GM12864 (cell line): ENCODE results near the gene ABCA3.
A peak's percentile ranks its signal among the peaks of the same experiment; 100 is the strongest.
"Not testable (repeated sequence)": the region's sequence is repeated elsewhere in the genome, so short reads cannot be mapped to it uniquely, and the experiment has no call there.

ENCODE experiments used
- DNase-seq: peaks from one replicate; pipeline ENCODE4 v3.0.0-alpha.2; 2011; ENCODE audit warnings: low read depth
- H3K4me3 ChIP-seq: 2 replicates; pipeline ENCODE4 v1.5.1; 2011; ENCODE audit warnings: mild to moderate bottlenecking, low read depth, low read length, control low read depth
- CTCF ChIP-seq: IDR thresholded peaks from 2 replicates; pipeline ENCODE4 v1.5.1; 2011; ENCODE audit warnings: low read depth, mild to moderate bottlenecking, moderate library complexity, low read length, control low read depth, inconsistent platforms; ENCODE audit errors: missing control alignments

The ABCA3 gene

DNA sequence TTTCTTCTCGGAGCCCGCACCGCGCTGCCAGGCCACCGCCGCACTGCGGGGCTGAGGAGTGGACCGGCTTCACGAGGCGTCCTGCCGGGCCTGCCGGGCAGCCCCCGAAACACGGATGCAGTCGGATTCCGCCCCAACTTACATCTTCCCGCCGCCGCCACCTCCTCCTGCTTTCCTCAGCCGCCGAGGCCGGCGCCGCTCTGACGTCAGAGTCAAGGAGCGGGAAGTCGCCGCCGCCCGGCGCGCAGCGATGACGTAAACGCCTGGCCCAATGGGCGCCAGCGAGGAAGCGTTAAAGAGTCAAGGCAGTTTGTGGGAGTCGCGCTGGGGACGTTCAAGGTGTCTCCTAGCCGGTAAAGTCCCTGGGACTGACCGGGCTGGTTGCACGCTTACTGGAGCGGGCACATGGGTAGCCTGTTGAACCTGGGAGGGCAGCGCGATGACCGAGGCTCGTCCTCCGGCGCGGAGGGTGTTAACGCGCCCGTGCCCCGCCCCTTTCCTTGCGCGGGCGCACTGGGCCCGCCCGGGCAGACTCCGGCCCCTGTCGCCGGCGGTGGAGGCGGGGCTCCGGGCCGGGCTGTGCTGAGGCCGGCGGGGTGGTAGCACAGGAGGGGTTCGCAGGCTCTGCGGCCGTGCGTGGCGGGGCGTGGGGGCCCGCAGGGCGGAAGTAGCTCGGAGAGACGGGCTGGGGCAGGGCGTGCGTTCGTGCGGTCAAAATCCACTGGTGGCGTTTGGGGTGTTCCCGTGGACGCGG lies 72.4 kb downstream of the ABCA3 start, which contains the start of gene RNPS1:
Gene RNPS1, minus strand, starts transcription at position 214 of the 754 bp plus-strand sequence. CDS start 3,483 bp downstream, outside the sequence.
- no peak for TF ChIP-seq CTCF
- peak; percentile 86 for DNase-seq

DNA sequence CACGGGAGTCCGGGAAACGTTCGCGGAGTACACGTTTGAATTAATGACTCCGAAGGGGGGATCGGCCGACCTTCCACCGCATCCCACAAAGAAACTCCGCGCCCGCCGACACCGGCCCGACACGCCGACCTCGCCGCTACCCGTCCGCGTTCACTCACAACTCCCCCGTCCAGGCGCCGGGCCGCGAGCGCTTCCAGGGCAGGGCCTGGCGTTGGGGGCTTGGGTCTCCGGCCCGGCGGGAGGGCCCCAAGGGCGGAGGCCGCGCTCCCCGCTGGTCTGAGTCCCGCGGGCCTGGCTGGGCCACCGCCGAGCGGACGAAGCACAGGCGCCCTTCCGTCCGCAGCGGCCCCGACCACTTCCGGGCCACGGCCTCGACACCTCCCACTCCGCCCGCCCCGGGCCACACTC lies 73.0 kb downstream of the ABCA3 start:
- peak overlapping the region; percentile 94 for H3K4me3 ChIP-seq
- DNase-seq = not testable (repeated sequence)

More for the DNA sequence above, 72.4 kb downstream of the ABCA3 start, which contains the start of gene RNPS1:
- H3K4me3 ChIP-seq = peak within 1 kb of the TSS; percentile 94

- H3K4me3 ChIP-seq = peak overlapping the region; percentile 94
- DNase-seq = not testable (repeated sequence)
Measured at GRCh38 chr16:2266887-2267286, 73.6 kb downstream of the ABCA3 start.

GRCh38 chr16:2263026-2263425 lies 77.5 kb downstream of the ABCA3 start:
- not testable (repeated sequence) for DNase-seq, H3K4me3 ChIP-seq

DNA sequence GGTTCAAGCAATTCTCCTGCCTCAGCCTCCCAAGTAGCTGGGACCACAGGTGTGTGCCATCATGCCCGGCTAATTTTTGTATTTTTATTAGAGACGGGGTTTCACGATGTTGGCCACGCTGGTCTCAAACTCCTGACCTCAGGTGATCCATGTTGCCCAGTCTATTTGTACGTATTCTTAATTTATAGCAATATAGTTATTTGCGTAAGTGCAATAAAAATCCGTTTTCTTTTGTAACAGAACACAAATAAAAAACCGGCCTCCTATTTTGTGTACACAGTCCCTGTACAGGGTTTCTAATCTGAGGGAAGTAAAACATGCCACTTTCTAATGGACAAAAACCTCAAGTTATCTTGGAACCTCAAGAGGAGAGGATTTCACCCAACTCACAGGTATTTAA lies 80.3 kb downstream of the ABCA3 start:
- no peak for TF ChIP-seq CTCF
- DNase-seq = no peak

DNA sequence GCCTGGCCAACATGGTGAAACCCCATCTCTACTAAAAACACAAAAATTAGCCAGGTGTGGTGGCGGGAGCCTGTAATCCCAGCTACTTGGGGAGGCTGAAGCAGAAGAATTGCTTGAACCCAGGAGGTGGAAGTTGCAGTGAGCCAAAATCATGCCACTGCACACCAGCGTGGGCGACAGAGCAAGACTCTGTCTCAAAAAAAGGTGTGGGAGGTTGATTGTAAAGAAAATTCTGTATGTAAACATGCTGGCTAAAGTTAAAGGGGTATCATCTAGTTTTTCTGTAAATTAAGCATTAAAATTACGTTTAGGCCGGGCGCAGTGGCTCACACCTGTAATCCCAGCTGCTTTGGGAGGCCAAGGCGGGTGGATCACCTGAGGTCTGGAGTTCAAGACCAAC lies 82.0 kb downstream of the ABCA3 start:
- DNase-seq, H3K4me3 ChIP-seq: not testable (repeated sequence)

More for the DNA sequence above, 80.3 kb downstream of the ABCA3 start:
- H3K4me3 ChIP-seq = no peak overlapping the region

- H3K4me3 ChIP-seq = no peak overlapping the region
- DNase-seq = no peak
- no peak for TF ChIP-seq CTCF
Measured at GRCh38 chr16:2257726-2258125, 82.8 kb downstream of the ABCA3 start.

GRCh38 chr16:2256531-2257140 lies 83.9 kb downstream of the ABCA3 start:
- no peak overlapping the region for H3K4me3 ChIP-seq
- TF ChIP-seq CTCF = no peak
- DNase-seq = no peak

- no peak for DNase-seq
- TF ChIP-seq CTCF = no peak
Measured at GRCh38 chr16:2253293-2253692, 87.2 kb downstream of the ABCA3 start.

More at GRCh38 chr16:2253293-2253692, 87.2 kb downstream of the ABCA3 start:
- no peak overlapping the region for H3K4me3 ChIP-seq
